Testis (tissue), 3 donors: Measurements from ENCODE around the gene PUSL1. TPM values are rescaled to one million over a fixed set of nuclear protein-coding genes. Genes with fewer than 3 reads are reported as not detected.

Source experiments
- DNase-seq: peaks from one replicate; pipeline ENCODE4 v3.0.0-alpha.2; 2019
- H3K27ac ChIP-seq, 2 donors: fragments of 200-600 bp; sonication (generic); one replicate each; pipeline ENCODE4 v1.5.1; 2019
- H3K27me3 ChIP-seq: fragments of 200-600 bp; sonication (generic); one replicate; pipeline ENCODE4 v1.5.1; 2019
- H3K36me3 ChIP-seq: fragments of 200-600 bp; sonication (generic); one replicate; pipeline ENCODE4 v1.5.1; 2017; ENCODE audit warnings: low read depth; ENCODE audit errors: missing control alignments
- H3K4me1 ChIP-seq: fragments of 200-600 bp; sonication (generic); one replicate; pipeline ENCODE4 v1.5.1; 2019
- H3K4me3 ChIP-seq, 2 donors: fragments of 200-600 bp; sonication (generic); one replicate each; pipeline ENCODE4 v1.5.1; 2017 to 2019
- H3K9me3 ChIP-seq: fragments of 200-600 bp; sonication (generic); one replicate; pipeline ENCODE4 v1.5.1; 2017
- POLR2A ChIP-seq: fragments of 450-650 bp; IDR thresholded peaks from one replicate; pipeline ENCODE4 v1.6.1; 2017; ENCODE audit warnings: antibody characterized with exemption, mild to moderate bottlenecking, moderate library complexity
- WGBS, 2 donors: methylation state at CpG; one replicate each; pipeline ENCODE4 v1.1.5; 2018; 5-methylcytosine and 5-hydroxymethylcytosine counted together
- intact Hi-C: fragments of 100-400 bp; cut with DNase I; formaldehyde crosslinking; loops from one replicate; pipeline ENCODE4 v1.15.1; 2023; ENCODE audit warnings: low total_unique reads
- polyA plus RNA-seq: library from polyadenylated mRNA; stranded (reverse); fragments of 350-450 nt; fragmentation: Illumina TruSeq; extraction: RNeasy Lipid Tissue Mini Kit (QIAGEN cat#74804); gene quantifications from one replicate; pipeline ENCODE4 v1.2.3, GENCODE V29; 2014; ENCODE audit warnings: low read depth, low replicate concordance; ENCODE audit not compliant: insufficient read depth
- total RNA-seq, 2 donors: library from RNA; depleted of rRNA; stranded (reverse); fragments of >200 nt; gene quantifications; one replicate each; pipeline ENCODE4 v1.2.3, GENCODE V29; 2016
- TF ChIP-seq, protein P1 (sequence below), 3 experiments: fragments of 450-650 bp in 2 of 3; fragments of 200-600 bp in 1 of 3; sonication (generic) in 1 of 3; IDR thresholded peaks; one replicate each; pipeline ENCODE4 v1.5.1; 2016 to 2019; ENCODE audit warnings: antibody characterized with exemption in 3 of 3, mild to moderate bottlenecking in 2 of 3, moderate library complexity in 1 of 3

PUSL1 gene
- total and polyA plus RNA-seq, 3 donors from 2014 or later = 12.4 to 39.0 (median 35.4) TPM

DNA sequence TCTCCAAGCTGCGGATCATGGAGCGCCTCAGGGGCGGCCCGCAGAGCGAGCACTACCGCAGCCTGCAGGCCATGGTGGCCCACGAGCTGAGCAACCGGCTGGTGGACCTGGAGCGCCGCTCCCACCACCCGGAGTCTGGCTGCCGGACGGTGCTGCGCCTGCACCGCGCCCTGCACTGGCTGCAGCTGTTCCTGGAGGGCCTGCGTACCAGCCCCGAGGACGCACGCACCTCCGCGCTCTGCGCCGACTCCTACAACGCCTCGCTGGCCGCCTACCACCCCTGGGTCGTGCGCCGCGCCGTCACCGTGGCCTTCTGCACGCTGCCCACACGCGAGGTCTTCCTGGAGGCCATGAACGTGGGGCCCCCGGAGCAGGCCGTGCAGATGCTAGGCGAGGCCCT lies 18.9 kb downstream of the PUSL1 start:
- DNase-seq = no peak
- Histone ChIP-seq H3K9me3 (no peaks in the 10 kb centered on the region), H3K27me3 (no peaks in the 10 kb centered on the region), H3K27ac (no peak overlapping the region), H3K36me3 (no peaks in the 10 kb centered on the region), H3K4me3 (no peak overlapping the region), H3K4me1 (peaks cover 22% of the 10 kb centered on the region)
- intact Hi-C loops = no loop called here
- TF ChIP-seq POLR2A = no peak
- TF ChIP-seq, protein P1, sequence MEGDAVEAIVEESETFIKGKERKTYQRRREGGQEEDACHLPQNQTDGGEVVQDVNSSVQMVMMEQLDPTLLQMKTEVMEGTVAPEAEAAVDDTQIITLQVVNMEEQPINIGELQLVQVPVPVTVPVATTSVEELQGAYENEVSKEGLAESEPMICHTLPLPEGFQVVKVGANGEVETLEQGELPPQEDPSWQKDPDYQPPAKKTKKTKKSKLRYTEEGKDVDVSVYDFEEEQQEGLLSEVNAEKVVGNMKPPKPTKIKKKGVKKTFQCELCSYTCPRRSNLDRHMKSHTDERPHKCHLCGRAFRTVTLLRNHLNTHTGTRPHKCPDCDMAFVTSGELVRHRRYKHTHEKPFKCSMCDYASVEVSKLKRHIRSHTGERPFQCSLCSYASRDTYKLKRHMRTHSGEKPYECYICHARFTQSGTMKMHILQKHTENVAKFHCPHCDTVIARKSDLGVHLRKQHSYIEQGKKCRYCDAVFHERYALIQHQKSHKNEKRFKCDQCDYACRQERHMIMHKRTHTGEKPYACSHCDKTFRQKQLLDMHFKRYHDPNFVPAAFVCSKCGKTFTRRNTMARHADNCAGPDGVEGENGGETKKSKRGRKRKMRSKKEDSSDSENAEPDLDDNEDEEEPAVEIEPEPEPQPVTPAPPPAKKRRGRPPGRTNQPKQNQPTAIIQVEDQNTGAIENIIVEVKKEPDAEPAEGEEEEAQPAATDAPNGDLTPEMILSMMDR (IDR thresholded peaks at IDR 0.05) = no peak
- WGBS, 2 donors = 89 to 90% methylated on average over 25 to 32 of the region's 40 CpGs

DNA sequence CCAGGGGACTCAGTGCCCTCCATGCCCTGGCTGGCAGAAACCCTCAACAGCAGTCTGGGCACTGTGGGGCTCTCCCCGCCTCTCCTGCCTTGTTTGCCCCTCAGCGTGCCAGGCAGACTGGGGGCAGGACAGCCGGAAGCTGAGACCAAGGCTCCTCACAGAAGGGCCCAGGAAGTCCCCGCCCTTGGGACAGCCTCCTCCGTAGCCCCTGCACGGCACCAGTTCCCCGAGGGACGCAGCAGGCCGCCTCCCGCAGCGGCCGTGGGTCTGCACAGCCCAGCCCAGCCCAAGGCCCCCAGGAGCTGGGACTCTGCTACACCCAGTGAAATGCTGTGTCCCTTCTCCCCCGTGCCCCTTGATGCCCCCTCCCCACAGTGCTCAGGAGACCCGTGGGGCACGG lies 19.9 kb downstream of the PUSL1 start:
- no peaks in the 10 kb centered on the region for H3K27me3 ChIP-seq
- no peaks in the 10 kb centered on the region for H3K9me3 ChIP-seq
- no peak for TF ChIP-seq POLR2A
- TF ChIP-seq, protein P1 (IDR thresholded peaks at IDR 0.05) = no peak
- intact Hi-C loops = no loop called here
- no peak overlapping the region for H3K4me3 ChIP-seq
- H3K4me1 ChIP-seq = peaks cover 18% of the 10 kb centered on the region
- 89 to 92% methylated on average over 10 to 15 of the region's 15 CpGs for WGBS, 2 donors
- no peaks in the 10 kb centered on the region for H3K36me3 ChIP-seq
- DNase-seq = no peak
- no peak overlapping the region for H3K27ac ChIP-seq

DNA sequence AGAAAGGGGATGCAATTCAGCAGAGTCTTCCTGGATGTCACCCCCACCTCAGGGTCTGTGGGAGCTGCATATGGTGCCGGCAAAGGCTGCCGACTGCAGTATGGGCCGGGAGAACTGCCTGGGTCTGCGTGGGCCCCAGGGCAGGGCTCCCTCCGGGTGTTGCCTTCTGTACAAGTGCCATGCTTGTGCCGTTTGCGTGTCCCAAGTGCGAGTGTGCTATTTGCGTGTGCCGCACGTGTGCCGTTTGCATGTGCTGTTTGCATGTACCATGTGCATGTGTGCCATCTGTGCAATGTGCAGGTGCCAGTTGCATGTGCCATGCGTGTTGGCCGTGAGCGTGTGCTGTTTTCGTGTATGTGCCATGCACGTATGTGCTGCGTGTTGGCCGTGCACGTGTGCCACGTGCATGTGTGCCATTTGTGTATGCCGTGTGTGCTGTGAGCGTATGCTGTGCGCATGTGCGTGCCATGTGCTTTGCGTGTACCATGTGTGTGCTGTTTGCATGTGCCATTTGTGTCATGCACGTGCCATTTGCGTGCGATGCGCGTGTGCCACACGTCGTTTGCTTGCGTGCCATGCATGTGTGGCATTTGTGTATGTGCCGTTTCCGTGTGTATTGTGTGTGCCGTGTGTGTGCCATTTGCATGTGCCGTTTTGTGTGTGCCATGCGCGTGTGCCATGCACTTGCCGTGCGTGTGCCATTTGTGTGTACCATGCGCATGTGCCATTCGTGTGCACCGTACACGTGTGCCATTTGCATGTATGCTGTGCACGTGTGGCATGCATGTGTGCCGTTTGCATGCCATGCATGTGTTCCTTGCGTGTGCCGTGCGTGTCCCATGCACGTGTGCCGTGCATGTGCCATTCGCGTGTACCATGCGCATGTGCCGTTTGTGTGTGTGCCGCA lies 21.2 kb downstream of the PUSL1 start:
- no peaks in the 10 kb centered on the region for H3K36me3 ChIP-seq
- intact Hi-C loops = no loop called here
- WGBS, 2 donors = 87 to 89% methylated on average over 35 to 58 of the region's 58 CpGs

DNA sequence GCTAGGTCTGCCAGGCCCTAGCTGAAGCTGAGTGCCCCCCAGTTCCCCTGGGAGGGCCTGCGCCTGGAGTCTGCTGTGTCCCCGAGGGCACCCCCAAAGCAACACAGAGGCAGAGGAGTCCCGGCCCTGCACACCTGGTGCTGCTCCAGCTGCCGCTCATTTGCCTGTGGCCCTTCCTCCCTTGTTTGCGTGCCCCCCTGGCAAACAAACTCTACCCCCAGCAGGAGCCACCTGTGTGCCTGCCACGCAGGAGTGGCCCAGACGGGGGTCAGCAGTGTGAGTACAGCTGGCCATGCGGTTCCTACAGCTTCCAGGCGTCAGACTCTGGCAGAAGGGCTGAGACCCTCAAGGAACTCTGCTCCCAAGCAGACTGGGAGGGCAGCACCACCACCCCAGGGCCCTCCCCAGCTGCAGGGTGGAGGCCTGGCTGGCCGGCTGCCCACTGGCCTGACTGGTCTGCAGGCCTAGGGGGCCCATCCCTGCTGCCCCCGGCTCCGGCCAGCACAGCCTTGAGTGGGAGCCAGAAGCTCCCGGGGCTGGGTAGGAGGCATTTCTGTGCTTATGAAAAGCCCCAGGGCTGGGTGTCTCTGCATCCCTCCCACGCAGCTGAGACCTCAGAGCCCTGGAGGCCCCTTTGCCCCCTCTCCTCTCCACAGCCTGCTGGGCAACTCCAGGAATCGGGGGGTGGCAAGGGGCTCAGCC lies 22.1 kb downstream of the PUSL1 start:
- no peak overlapping the region for H3K4me3 ChIP-seq
- intact Hi-C loops = no loop called here
- TF ChIP-seq POLR2A = no peak
- TF ChIP-seq, protein P1 (IDR thresholded peaks at IDR 0.05) = no peak
- no peaks in the 10 kb centered on the region for H3K9me3 ChIP-seq
- H3K27me3 ChIP-seq = no peaks in the 10 kb centered on the region
- WGBS, 2 donors = 76% methylated on average over 15 of the region's 15 CpGs; no CpG with 5 or more reads in 1 of the 2 donors
- no peaks in the 10 kb centered on the region for H3K36me3 ChIP-seq
- DNase-seq = no peak
- H3K27ac ChIP-seq = no peak overlapping the region
- H3K4me1 ChIP-seq = peaks cover 14% of the 10 kb centered on the region

More for the DNA sequence above, 21.2 kb downstream of the PUSL1 start:
- H3K4me1 ChIP-seq = peaks cover 19% of the 10 kb centered on the region
- H3K27ac ChIP-seq = no peak overlapping the region
- TF ChIP-seq, protein P1 (IDR thresholded peaks at IDR 0.05) = no peak
- TF ChIP-seq POLR2A = no peak
- H3K27me3 ChIP-seq = no peaks in the 10 kb centered on the region
- H3K9me3 ChIP-seq = no peaks in the 10 kb centered on the region
- no peak for DNase-seq
- H3K4me3 ChIP-seq = no peak overlapping the region
